HepG2 (cell line): ENCODE data around the gene ERRFI1. TPM values are rescaled to one million over a fixed set of nuclear protein-coding genes. Genes with fewer than 3 reads are reported as not detected.

Experiments used
- ZNF407 ChIP-seq: sonication (generic); formaldehyde crosslinking; IDR thresholded peaks from one replicate; pipeline ENCODE4 v1.5.1; 2020; ENCODE audit warnings: mild to moderate bottlenecking, missing genetic modification reagents; ENCODE audit errors: not compliant biosample characterization
- polyA plus RNA-seq, 8 experiments: library from polyadenylated mRNA; depleted of rRNA in 3 of 8; stranded (reverse) in 7 of 8; unstranded in 1 of 8; fragments of >200 nt; fragmentation: Illumina TruSeq in 4 of 8; extraction: Trizol in 4 of 8; gene quantifications; 2 replicates each; pipeline versions ENCODE4 v1.2.1 to v1.2.3, GENCODE V29; 2011 to 2016; ENCODE audit warnings: low read depth in 4 of 8, missing spikeins in 1 of 8, mixed read lengths in 1 of 8; ENCODE audit not compliant: insufficient read depth in 1 of 8
- total RNA-seq, 5 experiments: library from RNA; depleted of rRNA; stranded (reverse); fragments of >200 nt; fragmentation: Illumina TruSeq; extraction: Trizol; gene quantifications; 2 replicates each; pipeline ENCODE4 v1.2.3, GENCODE V29; 2016; ENCODE audit warnings: low read depth in 1 of 5

The ERRFI1 gene
- total and polyA plus RNA-seq, 2 of the 13 experiments (the other 11 are each of a cell fraction or from before 2014, with no cell fraction given), result 84.4 to 753 TPM

- TF ChIP-seq ZNF407 (CRISPR knock-in tag), result no peak
These were observed 3.5 kb downstream of the ERRFI1 start (continued) for GRCh38 chr1:8022395-8023286.
